NCI-H526 (cell line): Measurements from ENCODE around the gene DBNDD1.
A peak's percentile ranks its signal among the peaks of the same experiment; 100 is the strongest.

Source experiments
- DNase-seq, 2 experiments: peaks; one replicate each; lab custom pipeline; 2025; lab: John Stamatoyannopoulos, UW

The DBNDD1 gene

GRCh38 chr16:89961920-89962319 is 57.3 kb downstream of the DBNDD1 start:
- DNase-seq = no peak

DNA sequence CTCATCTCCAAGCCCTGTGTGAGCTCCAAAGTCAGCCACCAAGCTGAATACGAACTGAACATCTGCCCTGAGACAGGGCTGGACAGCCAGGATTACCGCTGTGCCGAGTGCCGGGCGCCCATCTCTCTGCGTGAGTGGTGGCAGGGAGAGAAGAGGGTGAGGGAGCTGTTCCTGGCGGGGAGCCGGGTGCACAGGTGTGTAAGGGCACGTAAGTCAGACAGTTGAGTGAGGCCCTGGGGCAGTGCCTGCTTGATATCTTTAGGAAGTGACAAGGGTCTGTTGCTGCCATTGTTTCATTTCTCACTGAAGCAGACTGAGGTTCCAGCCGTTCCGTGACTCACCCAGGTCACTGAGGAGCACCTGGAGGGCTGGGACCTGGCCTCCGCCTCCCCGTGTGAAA is 58.3 kb downstream of the DBNDD1 start:
- no peak for DNase-seq

GRCh38 chr16:89958596-89958995 is 60.7 kb downstream of the DBNDD1 start:
- no peak for DNase-seq

DNA sequence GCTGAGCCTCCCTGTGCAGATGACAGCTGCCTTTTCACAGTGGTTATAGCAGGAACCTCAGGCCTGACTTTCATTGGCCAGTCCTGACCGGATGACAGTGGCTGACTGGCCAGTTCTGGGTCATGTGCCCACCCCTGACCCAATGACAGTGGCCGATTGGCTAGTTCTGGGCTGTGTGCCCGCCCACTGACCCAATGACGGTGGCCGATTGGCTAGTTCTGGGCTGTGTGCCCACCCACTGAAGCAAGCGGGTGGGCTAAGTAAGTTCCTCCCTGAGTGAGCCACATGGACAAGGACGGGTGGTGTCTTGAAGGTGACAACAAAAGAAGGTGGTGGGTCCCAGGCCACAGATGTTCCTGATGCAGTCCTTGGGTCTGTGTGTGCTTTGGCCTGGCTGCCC is 61.2 kb downstream of the DBNDD1 start:
- peak in 1 of 2 experiments; percentile 40 for DNase-seq

DNA sequence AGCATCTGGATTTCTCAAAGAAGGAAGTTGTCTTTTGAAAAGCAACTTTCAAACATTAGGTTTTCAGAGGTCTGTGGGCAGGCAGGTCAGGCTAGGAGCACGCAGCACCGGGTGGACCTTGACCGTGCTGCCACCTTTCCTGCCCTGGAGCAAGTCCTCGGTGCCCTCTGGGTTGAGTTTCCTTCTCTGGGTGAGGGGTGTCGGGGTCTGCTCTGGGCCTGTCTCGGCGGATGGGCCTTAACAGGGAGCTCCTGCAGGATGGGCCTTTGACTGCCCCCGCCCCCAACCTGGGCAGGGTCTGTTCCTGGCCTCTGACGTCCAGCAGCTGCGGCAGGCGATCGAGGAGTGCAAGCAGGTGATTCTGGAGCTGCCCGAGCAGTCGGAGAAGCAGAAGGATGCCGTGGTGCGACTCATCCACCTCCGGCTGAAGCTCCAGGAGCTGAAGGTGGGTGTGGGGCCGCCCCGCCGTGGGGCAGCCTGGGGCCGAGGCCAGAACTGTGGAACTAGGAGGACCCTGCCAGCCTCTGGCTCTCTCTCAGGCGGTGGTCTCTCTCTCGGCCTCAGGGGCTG is 62.0 kb downstream of the DBNDD1 start:
- DNase-seq = no peak

DNA sequence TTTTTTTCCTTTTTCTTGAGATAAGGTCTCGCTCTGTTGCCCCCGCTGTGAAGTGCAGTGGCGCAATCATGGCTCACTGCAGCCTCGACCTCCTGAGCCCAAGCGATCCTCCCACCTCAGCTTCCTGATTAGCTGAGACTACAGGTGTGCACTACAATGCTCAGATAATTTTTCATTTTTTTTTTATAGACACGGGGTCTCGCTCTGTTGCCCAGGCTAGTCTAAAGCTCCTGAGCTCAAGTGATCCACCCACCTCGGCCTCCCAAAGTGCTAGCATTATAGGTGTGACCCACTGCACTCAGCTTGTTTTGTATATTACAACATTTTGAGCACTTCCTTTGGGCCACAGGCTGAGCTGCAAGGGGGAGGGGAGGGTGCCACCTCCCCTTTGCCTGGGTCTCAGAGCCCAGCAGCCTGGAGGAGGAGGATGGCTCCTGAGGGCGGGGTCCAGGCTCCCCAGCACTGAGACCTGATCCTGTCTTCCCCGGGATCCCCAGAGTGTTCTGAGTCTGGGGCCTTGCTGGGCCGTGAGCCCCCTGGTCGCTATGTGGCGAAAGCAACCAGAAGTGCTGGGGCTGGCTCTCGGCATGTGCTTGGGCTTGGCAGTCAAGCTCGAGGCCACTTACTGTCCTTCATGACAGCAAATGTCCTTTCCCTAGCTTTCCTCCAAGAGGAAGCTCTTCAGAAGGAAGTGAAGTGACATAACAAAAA is 62.6 kb downstream of the DBNDD1 start:
- no peak for DNase-seq

DNA sequence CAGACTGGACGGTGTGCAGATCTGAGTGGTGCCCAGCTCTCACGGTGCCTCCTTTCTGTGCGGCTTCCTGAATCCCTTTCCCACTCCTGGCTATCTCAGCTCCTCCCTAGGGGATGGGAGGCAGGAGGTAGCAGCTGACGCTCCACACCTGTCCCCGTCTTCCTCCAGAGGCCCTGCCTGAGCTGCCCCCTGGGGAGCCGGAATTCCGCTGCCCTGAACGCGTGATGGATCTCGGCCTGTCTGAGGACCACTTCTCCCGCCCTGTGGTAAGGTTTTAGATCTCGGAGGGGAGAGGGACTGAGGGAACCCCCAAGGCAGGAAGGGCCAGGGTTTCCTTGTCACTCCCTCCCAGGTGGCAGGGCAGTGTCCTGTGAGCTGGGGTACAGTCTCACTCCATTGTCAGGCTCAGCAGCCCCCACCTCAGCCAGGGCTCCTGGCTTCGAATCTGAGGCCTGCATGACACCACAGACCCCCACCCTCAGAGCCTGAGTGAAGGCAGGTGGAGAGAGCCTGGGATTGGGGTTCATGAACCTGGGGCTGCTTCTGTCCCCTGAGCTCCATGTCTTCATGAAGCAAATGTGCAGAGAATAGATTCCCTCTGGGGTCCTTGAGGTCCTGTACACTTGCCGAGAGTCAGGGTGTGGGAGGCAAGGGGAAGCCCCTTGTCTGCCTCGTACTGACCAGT is 64.1 kb downstream of the DBNDD1 start:
- DNase-seq = no peak
